SK-N-SH (cell line): ENCODE results near the gene H2BK1. TPM values are rescaled to one million over a fixed set of nuclear protein-coding genes. Genes with fewer than 3 reads are reported as not detected.

Experiments used
- CTCF ChIA-PET: fragments of 300-600, 350-600 bp; formaldehyde crosslinking; extraction: SDS; loops from one replicate; lab custom pipeline; 2021; lab: Yijun Ruan, JAX
- POLR2A ChIA-PET: fragments of 350-600 bp; sonication (Branson Sonifier 250); formaldehyde crosslinking; extraction: SDS; loops from one replicate; lab custom pipeline; 2020; ENCODE audit warnings: antibody characterized with exemption, inconsistent platforms; lab: Yijun Ruan, JAX
- DNase-seq: peaks from one replicate; pipeline ENCODE4 v3.0.0; 2012
- H2AFZ ChIP-seq: fragments of 200-600 bp; sonication (generic); 2 replicates; pipeline ENCODE4 v1.8.1; 2016; ENCODE audit warnings: antibody characterized with exemption, mild to moderate bottlenecking, low read depth
- H3F3A ChIP-seq: fragments of 200-600 bp; sonication (generic); replicated peaks from 2 replicates; pipeline ENCODE3; 2016; ENCODE audit warnings: antibody characterized with exemption, mild to moderate bottlenecking; ENCODE audit not compliant: insufficient read depth
- H3K27ac ChIP-seq, 2 experiments: fragments of 200-500 bp in 1 of 2; fragments of 200-600 bp in 1 of 2; sonication (Bioruptor generic) in 1 of 2; sonication (generic), shearing (Covaris generic) in 1 of 2; 2 replicates each; pipeline versions ENCODE4 v1.5.1 to v1.6.1; 2014 to 2016; ENCODE audit warnings: low read depth in 2 of 2, inconsistent platforms in 1 of 2, low read length in 1 of 2, mild to moderate bottlenecking in 1 of 2, mixed read lengths in 1 of 2
- H3K27me3 ChIP-seq: fragments of 200-600 bp; sonication (generic), shearing (Covaris generic); 2 replicates; pipeline ENCODE4 v1.6.1; 2016; ENCODE audit warnings: mixed run types; ENCODE audit not compliant: insufficient read depth
- H3K36me3 ChIP-seq, 2 experiments: fragments of 200-500 bp in 1 of 2; fragments of 200-600 bp in 1 of 2; sonication (Bioruptor generic) in 1 of 2; sonication (generic) in 1 of 2; replicated peaks in 1 of 2; 2 replicates each; pipeline versions ENCODE3 to v1.5.1; 2014 to 2016; ENCODE audit warnings: low read length in 1 of 2, mild to moderate bottlenecking in 1 of 2; ENCODE audit not compliant: insufficient read depth in 2 of 2, control insufficient read depth in 1 of 2
- H3K4me1 ChIP-seq, 2 experiments: fragments of 200-500 bp in 1 of 2; fragments of 200-600 bp in 1 of 2; sonication (Bioruptor generic) in 1 of 2; sonication (generic), shearing (Covaris generic) in 1 of 2; 2 replicates each; pipeline versions ENCODE4 v1.5.1 to v1.6.1; 2014 to 2016; ENCODE audit warnings: low read depth in 1 of 2, low read length in 1 of 2, mixed run types in 1 of 2; ENCODE audit not compliant: insufficient read depth in 2 of 2, control insufficient read depth in 1 of 2
- H3K4me2 ChIP-seq: fragments of 200-600 bp; sonication (generic), shearing (Covaris generic); 2 replicates; pipeline ENCODE4 v1.6.1; 2017; ENCODE audit warnings: mixed run types
- H3K4me3 ChIP-seq, 2 experiments: fragments of 200-500 bp in 1 of 2; fragments of 200-600 bp in 1 of 2; sonication (Bioruptor generic) in 1 of 2; sonication (generic), shearing (Covaris generic) in 1 of 2; 2 replicates each; pipeline versions ENCODE4 v1.5.1 to v1.8.1; 2014 to 2016; ENCODE audit warnings: low read depth in 2 of 2, inconsistent platforms in 1 of 2, low read length in 1 of 2, mild to moderate bottlenecking in 1 of 2, mixed read lengths in 1 of 2, moderate library complexity in 1 of 2
- H3K79me2 ChIP-seq: fragments of 200-600 bp; sonication (generic); 2 replicates; pipeline ENCODE4 v1.8.1; 2017; ENCODE audit warnings: mild to moderate bottlenecking; ENCODE audit not compliant: insufficient read depth
- H3K9ac ChIP-seq: fragments of 200-600 bp; sonication (generic); 2 replicates; pipeline ENCODE4 v1.6.1; 2017; ENCODE audit warnings: mixed run types
- H3K9me2 ChIP-seq: fragments of 200-600 bp; sonication (generic); 2 replicates; pipeline ENCODE4 v1.6.1; 2017; ENCODE audit warnings: mixed run types
- H3K9me3 ChIP-seq: fragments of 200-600 bp; sonication (generic); 2 replicates; pipeline ENCODE4 v1.6.1; 2017; ENCODE audit warnings: mixed run types, mild to moderate bottlenecking, moderate library complexity
- H4K20me1 ChIP-seq: fragments of 200-600 bp; sonication (generic); 2 replicates; pipeline ENCODE4 v1.6.1; 2017; ENCODE audit warnings: mild to moderate bottlenecking, mixed run types; ENCODE audit not compliant: insufficient read depth
- CHD2 ChIP-seq: fragments of 150-350 bp; IDR thresholded peaks from 2 replicates; pipeline ENCODE4 v1.6.1; 2018; ENCODE audit warnings: low read length; ENCODE audit not compliant: partially characterized antibody
- CTCF ChIP-seq: fragments of 200-600 bp; sonication (generic); IDR thresholded peaks from 2 replicates; pipeline ENCODE4 v1.6.1; 2017; ENCODE audit warnings: antibody characterized with exemption, mild to moderate bottlenecking, moderate library complexity
- ELF1 ChIP-seq: IDR thresholded peaks from 2 replicates; pipeline ENCODE4 v1.4.0; 2012
- EZH2phosphoT487 ChIP-seq: fragments of 200-600 bp; sonication (generic); IDR thresholded peaks from 2 replicates; pipeline ENCODE4 v1.6.1; 2017; ENCODE audit warnings: low read depth, mixed run types, mild to moderate bottlenecking, antibody characterized with exemption, moderate library complexity, borderline replicate concordance
- FOXJ3 ChIP-seq: sonication (generic); formaldehyde crosslinking; IDR thresholded peaks from 2 replicates; pipeline ENCODE4 v1.5.1; 2020; ENCODE audit warnings: mild to moderate bottlenecking, missing genetic modification reagents
- GABPA ChIP-seq: IDR thresholded peaks from 2 replicates; pipeline ENCODE4 v1.4.0; 2012; ENCODE audit warnings: low read depth, mild to moderate bottlenecking
- MAX ChIP-seq: IDR thresholded peaks from 2 replicates; pipeline ENCODE4 v1.4.0; 2012; ENCODE audit warnings: low read depth
- MEF2A ChIP-seq: IDR thresholded peaks from 2 replicates; pipeline ENCODE4 v1.4.0; 2012; ENCODE audit warnings: low read depth, borderline replicate concordance
- MXI1 ChIP-seq: IDR thresholded peaks from 2 replicates; pipeline ENCODE4 v1.6.1; 2012; ENCODE audit warnings: mild to moderate bottlenecking, low read depth, low read length, improper control_type of control experiment
- NRF1 ChIP-seq: IDR thresholded peaks from 2 replicates; pipeline ENCODE4 v1.6.1; 2012; ENCODE audit warnings: low read depth, mild to moderate bottlenecking, low read length
- PBX3 ChIP-seq: IDR thresholded peaks from 2 replicates; pipeline ENCODE4; 2012
- POLR2AphosphoS5 ChIP-seq: IDR thresholded peaks from 2 replicates; pipeline ENCODE4 v1.6.1; 2012; ENCODE audit warnings: low read depth, low read length
- RAD21 ChIP-seq: IDR thresholded peaks from 2 replicates; pipeline ENCODE4 v1.6.1; 2012; ENCODE audit warnings: mild to moderate bottlenecking, low read length
- RCOR1 ChIP-seq: fragments of 150-350 bp; IDR thresholded peaks from 2 replicates; pipeline ENCODE4 v1.6.1; 2017; ENCODE audit warnings: antibody characterized with exemption, low read length
- REST ChIP-seq: IDR thresholded peaks from 2 replicates; pipeline ENCODE4 v1.6.1; 2012; ENCODE audit warnings: mild to moderate bottlenecking, low read depth, low read length, moderate library complexity
- RFX5 ChIP-seq: IDR thresholded peaks from 2 replicates; pipeline ENCODE4 v1.6.1; 2012; ENCODE audit warnings: mild to moderate bottlenecking, improper control_type of control experiment, low read length
- SIN3A ChIP-seq: IDR thresholded peaks from 2 replicates; pipeline ENCODE4 v1.6.1; 2012; ENCODE audit warnings: low read depth, mild to moderate bottlenecking, low read length, moderate library complexity, borderline replicate concordance
- SMC3 ChIP-seq: IDR thresholded peaks from 2 replicates; pipeline ENCODE4 v1.6.1; 2012; ENCODE audit warnings: low read depth, low read length, improper control_type of control experiment
- TAF1 ChIP-seq: IDR thresholded peaks from 2 replicates; pipeline ENCODE4 v1.6.1; 2012; ENCODE audit warnings: low read depth, mild to moderate bottlenecking, low read length, moderate library complexity, borderline replicate concordance
- TCF12 ChIP-seq: IDR thresholded peaks from 2 replicates; pipeline ENCODE4 v1.4.0; 2012
- TEAD4 ChIP-seq: IDR thresholded peaks from 2 replicates; pipeline ENCODE4 v1.4.0; 2012; ENCODE audit warnings: mild to moderate bottlenecking, borderline replicate concordance; ENCODE audit not compliant: insufficient read depth
- USF1 ChIP-seq: IDR thresholded peaks from 2 replicates; pipeline ENCODE4 v1.4.0; 2012; ENCODE audit warnings: low read depth, borderline replicate concordance
- USF2 ChIP-seq: fragments of 150-350 bp; IDR thresholded peaks from 2 replicates; pipeline ENCODE4 v1.6.1; 2017; ENCODE audit warnings: antibody characterized with exemption, low read length, low read depth, borderline replicate concordance
- YY1 ChIP-seq: IDR thresholded peaks from 2 replicates; pipeline ENCODE4 v1.4.0; 2012; ENCODE audit warnings: low read depth, mild to moderate bottlenecking
- WGBS: methylation state at CpG from one replicate; pipeline ENCODE4 v1.1.6; 2017; ENCODE audit warnings: low lambda C conversion rate; 5-methylcytosine and 5-hydroxymethylcytosine counted together
- polyA plus RNA-seq, 3 experiments: library from polyadenylated mRNA; depleted of rRNA; stranded (reverse); fragments of >200 nt; gene quantifications; 2 replicates each; pipeline ENCODE4 v1.2.3, GENCODE V29; 2012

The H2BK1 gene
- polyA plus RNA-seq, 1 of the 3 experiments (the other 2 are of a cell fraction) = not detected

- ChIA-PET CTCF (interaction anchor here (0.6 to 2.6 kb wide), 26 partner anchors 10 to 369 kb away, joined by 3 to 29 read pairs (median 4); no protein-coding TSS in a partner anchor), POLR2A (no interaction called here)
- Histone ChIP-seq H3K4me1 (peaks cover 0 to 4% of the 10 kb centered on the region in 2 experiments; a peak in 1 of 4 replicates), H4K20me1 (no peaks in the 10 kb centered on the region), H3K79me2 (no peaks in the 10 kb centered on the region), H3K9ac (no peak overlapping the region), H3K27me3 (peaks cover 60% of the 10 kb centered on the region), H3K9me2 (no peaks in the 10 kb centered on the region), H3K9me3 (no peaks in the 10 kb centered on the region), H2AFZ (no peak overlapping the region), H3K4me2 (no peak overlapping the region), H3F3A (no peaks in the 10 kb centered on the region), H3K4me3 (peak overlapping the region in 1 of 2 experiments; percentile 48; a peak in 1 of 4 replicates), H3K36me3 (no peaks in the 10 kb centered on the region), H3K27ac (no peak overlapping the region)
- 27% methylated on average over 35 of the region's 42 CpGs for WGBS
- peak; percentile 97 for DNase-seq
- TF ChIP-seq TAF1 = 0 out of 2 replicates have a peak, but pooled peaks have one; percentile 15
- no peak for TF ChIP-seq GABPA
- TF ChIP-seq ELF1 = no peak
- TF ChIP-seq RCOR1 = peak; percentile 62; the same call in 1 of the 2 replicates
- TF ChIP-seq SMC3 = peak; percentile 100
- peak; percentile 97 for TF ChIP-seq RAD21
- TF ChIP-seq MEF2A = no peak
- no peak; the same call in 1 of the 2 replicates for TF ChIP-seq USF2
- TF ChIP-seq MXI1 = 0 out of 2 replicates have a peak, but pooled peaks have one; percentile 24
- TF ChIP-seq MAX = no peak; the same call in 1 of the 2 replicates
- TF ChIP-seq SIN3A = 0 out of 2 replicates have a peak, but pooled peaks have one; percentile 50
- peak; percentile 61 for TF ChIP-seq CHD2
- TF ChIP-seq TCF12 = no peak
- TF ChIP-seq TEAD4 = no peak
- no peak for TF ChIP-seq EZH2phosphoT487
- TF ChIP-seq FOXJ3 (CRISPR knock-in tag) = no peak
- no peak for TF ChIP-seq POLR2AphosphoS5
- TF ChIP-seq PBX3 = no peak
- TF ChIP-seq REST = 0 out of 2 replicates have a peak, but pooled peaks have one; percentile 40
- TF ChIP-seq RFX5 = no peak; the same call in 1 of the 2 replicates
- peak; percentile 38; the same call in 1 of the 2 replicates for TF ChIP-seq NRF1
- TF ChIP-seq CTCF = peak; percentile 100
- no peak for TF ChIP-seq USF1
- TF ChIP-seq YY1 = no peak
These were observed 37.8 kb downstream of the H2BK1 start for GRCh38 chr7:151172273-151173141.
